Upper lobe of left lung (tissue), 4 donors: ENCODE results near the gene PTPRO.

Source experiments
- CTCF ChIP-seq, 6 experiments: fragments of 450-650 bp in 4 of 6; fragments of 200-600 bp in 2 of 6; sonication (generic) in 2 of 6; IDR thresholded peaks; one replicate each; pipeline ENCODE4 v1.5.1; 2016 to 2019; ENCODE audit warnings: antibody characterized with exemption in 6 of 6
- POLR2AphosphoS5 ChIP-seq, 2 donors: sonication (generic); formaldehyde crosslinking; IDR thresholded peaks; one replicate each; pipeline ENCODE4 v1.5.1; 2017; ENCODE audit warnings: antibody characterized with exemption in 2 of 2

- no peak for TF ChIP-seq CTCF (IDR thresholded peaks at IDR 0.05)
- TF ChIP-seq POLR2AphosphoS5 (IDR thresholded peaks at IDR 0.05) = no peak
These were observed 298.6 kb downstream of the PTPRO start for GRCh38 chr12:15620741-15621539.
